ENCODE results near the gene NFASC.

Gene NFASC

GRCh38 chr1:204959836-204960235 is 89.2 kb downstream of the NFASC start:
- DNase-seq (ENCODE audit: low read depth): no peak

GRCh38 chr1:204960306-204961125 is 89.9 kb downstream of the NFASC start:
- no peak for DNase-seq (ENCODE audit: low read depth)

- DNase-seq (ENCODE audit: low read depth): no peak
Measured at GRCh38 chr1:204961765-204962419, 91.2 kb downstream of the NFASC start.

GRCh38 chr1:204962742-204963632 is 92.3 kb downstream of the NFASC start:
- no peak for DNase-seq (ENCODE audit: low read depth)

- no peak for DNase-seq (ENCODE audit: low read depth)
Measured at GRCh38 chr1:204967451-204967850, 96.8 kb downstream of the NFASC start.

- DNase-seq (ENCODE audit: low read depth): no peak
Measured at GRCh38 chr1:204968135-204968534, 97.5 kb downstream of the NFASC start.

- no peak for DNase-seq (ENCODE audit: low read depth)
Measured at GRCh38 chr1:204968951-204969350, 98.3 kb downstream of the NFASC start.

GRCh38 chr1:204970937-204971336 is 100.3 kb downstream of the NFASC start:
- DNase-seq (ENCODE audit: low read depth): no peak

- DNase-seq (ENCODE audit: low read depth): no peak
Measured at GRCh38 chr1:204971517-204972336, 101.1 kb downstream of the NFASC start.

- no peak for DNase-seq (ENCODE audit: low read depth)
Measured at GRCh38 chr1:204972426-204972825, 101.8 kb downstream of the NFASC start.

GRCh38 chr1:204973449-204973848 is 102.8 kb downstream of the NFASC start:
- DNase-seq (ENCODE audit: low read depth): no peak

- DNase-seq (ENCODE audit: low read depth): no peak
Measured at GRCh38 chr1:204974327-204974726, 103.7 kb downstream of the NFASC start.

- DNase-seq (ENCODE audit: low read depth): no peak
Measured at GRCh38 chr1:204975021-204975420, 104.4 kb downstream of the NFASC start.

GRCh38 chr1:204975568-204976235 is 105.0 kb downstream of the NFASC start:
- DNase-seq (ENCODE audit: low read depth): no peak

- DNase-seq (ENCODE audit: low read depth): no peak
Measured at GRCh38 chr1:204976646-204977045, 106.0 kb downstream of the NFASC start.

GRCh38 chr1:204977318-204977717 is 106.7 kb downstream of the NFASC start:
- DNase-seq (ENCODE audit: low read depth): no peak

GRCh38 chr1:204978782-204979181 is 108.1 kb downstream of the NFASC start:
- no peak for DNase-seq (ENCODE audit: low read depth)

- no peak for DNase-seq (ENCODE audit: low read depth)
Measured at GRCh38 chr1:204979306-204979705, 108.6 kb downstream of the NFASC start.

GRCh38 chr1:204979891-204980649 is 109.4 kb downstream of the NFASC start:
- no peak for DNase-seq (ENCODE audit: low read depth)

GRCh38 chr1:204980840-204981405 is 110.3 kb downstream of the NFASC start:
- DNase-seq (ENCODE audit: low read depth): no peak
